A549 (cell line): ENCODE data around the gene SLC18A3.

Experiments used
- CTCF ChIP-seq: fragments of >200 bp; sonication (Bioruptor Twin); formaldehyde crosslinking; IDR thresholded peaks from 3 replicates; pipeline ENCODE4 v1.5.1; 2016
- NFE2L2 ChIP-seq: fragments of 150-350 bp; conservative IDR thresholded peaks from 2 replicates; pipeline ENCODE4 v1.6.1; 2014; ENCODE audit warnings: low read length
- NPAS2 ChIP-seq: fragments of 250-450 bp; sonication (Bioruptor Pico); IDR thresholded peaks from 2 replicates; pipeline ENCODE4 v1.8.0; 2022; ENCODE audit warnings: mild to moderate bottlenecking, moderate library complexity, borderline replicate concordance
- POLR2A ChIP-seq: IDR thresholded peaks from 2 replicates; pipeline ENCODE4 v1.6.1; 2012; ENCODE audit warnings: mild to moderate bottlenecking, low read length
- RAD21 ChIP-seq, 2 experiments: fragments of >200 bp in 1 of 2; sonication (Bioruptor Twin) in 1 of 2; formaldehyde crosslinking in 1 of 2; IDR thresholded peaks in 1 of 2; conservative IDR thresholded peaks in 1 of 2; 2 replicates in 1 of 2; 3 replicates in 1 of 2; pipeline ENCODE4 v1.6.1; 2012 to 2018; ENCODE audit warnings: inconsistent platforms in 1 of 2
- RFX5 ChIP-seq: fragments of 450-650 bp; IDR thresholded peaks from 2 replicates; pipeline ENCODE4 v1.7.1; 2014; ENCODE audit warnings: antibody characterized with exemption, mild to moderate bottlenecking, moderate library complexity
- SMC3 ChIP-seq: fragments of >200 bp; sonication (Bioruptor Twin); formaldehyde crosslinking; IDR thresholded peaks from 3 replicates; pipeline ENCODE4 v1.6.1; 2018; ENCODE audit warnings: inconsistent platforms
- SREBF2 ChIP-seq: fragments of 450-650 bp; IDR thresholded peaks from 2 replicates; pipeline ENCODE4 v1.6.1; 2014; ENCODE audit warnings: mild to moderate bottlenecking, moderate library complexity
- ZC3H11A ChIP-seq: fragments of 450-650 bp; IDR thresholded peaks from 2 replicates; pipeline ENCODE4 v1.6.1; 2014; ENCODE audit warnings: antibody characterized with exemption, mild to moderate bottlenecking
- TF ChIP-seq, protein P1 (sequence below): fragments of 200-600 bp; sonication (generic); IDR thresholded peaks from 2 replicates; pipeline ENCODE4 v1.6.1; 2016; ENCODE audit warnings: antibody characterized with exemption, mild to moderate bottlenecking, moderate library complexity

DNA sequence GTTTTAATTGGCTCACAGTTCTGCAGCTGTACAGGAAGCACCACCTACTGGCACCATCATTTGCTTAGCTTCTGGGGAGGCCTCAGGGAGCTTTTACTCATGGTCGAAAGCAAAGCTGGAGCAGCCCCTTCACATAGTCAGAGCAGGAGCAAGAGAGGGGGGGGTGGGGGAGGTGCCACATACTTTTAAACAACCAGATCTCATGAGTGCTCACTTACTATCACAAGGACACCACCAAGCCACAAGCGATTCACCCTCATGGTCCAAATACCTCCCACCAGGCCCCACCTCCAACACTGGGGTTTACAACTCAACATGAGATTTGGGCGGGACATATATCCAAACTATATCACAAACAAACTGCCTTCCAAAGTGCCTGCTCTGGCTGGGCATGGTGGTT lies 31.7 kb upstream of the SLC18A3 start:
- TF ChIP-seq, protein P1, sequence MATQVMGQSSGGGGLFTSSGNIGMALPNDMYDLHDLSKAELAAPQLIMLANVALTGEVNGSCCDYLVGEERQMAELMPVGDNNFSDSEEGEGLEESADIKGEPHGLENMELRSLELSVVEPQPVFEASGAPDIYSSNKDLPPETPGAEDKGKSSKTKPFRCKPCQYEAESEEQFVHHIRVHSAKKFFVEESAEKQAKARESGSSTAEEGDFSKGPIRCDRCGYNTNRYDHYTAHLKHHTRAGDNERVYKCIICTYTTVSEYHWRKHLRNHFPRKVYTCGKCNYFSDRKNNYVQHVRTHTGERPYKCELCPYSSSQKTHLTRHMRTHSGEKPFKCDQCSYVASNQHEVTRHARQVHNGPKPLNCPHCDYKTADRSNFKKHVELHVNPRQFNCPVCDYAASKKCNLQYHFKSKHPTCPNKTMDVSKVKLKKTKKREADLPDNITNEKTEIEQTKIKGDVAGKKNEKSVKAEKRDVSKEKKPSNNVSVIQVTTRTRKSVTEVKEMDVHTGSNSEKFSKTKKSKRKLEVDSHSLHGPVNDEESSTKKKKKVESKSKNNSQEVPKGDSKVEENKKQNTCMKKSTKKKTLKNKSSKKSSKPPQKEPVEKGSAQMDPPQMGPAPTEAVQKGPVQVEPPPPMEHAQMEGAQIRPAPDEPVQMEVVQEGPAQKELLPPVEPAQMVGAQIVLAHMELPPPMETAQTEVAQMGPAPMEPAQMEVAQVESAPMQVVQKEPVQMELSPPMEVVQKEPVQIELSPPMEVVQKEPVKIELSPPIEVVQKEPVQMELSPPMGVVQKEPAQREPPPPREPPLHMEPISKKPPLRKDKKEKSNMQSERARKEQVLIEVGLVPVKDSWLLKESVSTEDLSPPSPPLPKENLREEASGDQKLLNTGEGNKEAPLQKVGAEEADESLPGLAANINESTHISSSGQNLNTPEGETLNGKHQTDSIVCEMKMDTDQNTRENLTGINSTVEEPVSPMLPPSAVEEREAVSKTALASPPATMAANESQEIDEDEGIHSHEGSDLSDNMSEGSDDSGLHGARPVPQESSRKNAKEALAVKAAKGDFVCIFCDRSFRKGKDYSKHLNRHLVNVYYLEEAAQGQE: no peak
- no peak for TF ChIP-seq POLR2A
- no peak for TF ChIP-seq ZC3H11A
- TF ChIP-seq RFX5: no peak
- no peak for TF ChIP-seq SREBF2
- no peak for TF ChIP-seq CTCF
- TF ChIP-seq RAD21 (conservative IDR thresholded peaks at IDR 0.05 in 1 of 2, IDR thresholded peaks at IDR 0.05 in 1 of 2): no peak
- TF ChIP-seq NPAS2 (CRISPR knock-in tag): no peak
- no peak for TF ChIP-seq NFE2L2
- TF ChIP-seq SMC3: no peak
